BE2C (cell line): ENCODE measurements around the gene FYTTD1.

Experiments used
- DNase-seq: peaks from one replicate; pipeline ENCODE4 v3.0.0-alpha.2; 2020
- H3K27me3 ChIP-seq: fragments of 250-450 bp; sonication (Bioruptor Pico); 2 replicates; pipeline ENCODE4 v1.5.1; 2020; ENCODE audit warnings: mild to moderate bottlenecking
- H3K36me3 ChIP-seq: fragments of 250-450 bp; sonication (Bioruptor Pico); 2 replicates; pipeline ENCODE4 v1.5.1; 2020; ENCODE audit warnings: mild to moderate bottlenecking
- H3K4me1 ChIP-seq: fragments of 250-450 bp; sonication (Bioruptor Pico); 2 replicates; pipeline ENCODE4 v1.5.1; 2020
- H3K4me3 ChIP-seq: 2 replicates; pipeline ENCODE4 v1.5.1; 2011; ENCODE audit warnings: low read depth, low read length
- H3K9me3 ChIP-seq: fragments of 250-450 bp; sonication (Bioruptor Pico); 2 replicates; pipeline ENCODE4 v1.5.1; 2020
- TF ChIP-seq, protein P1 (sequence below): IDR thresholded peaks from 2 replicates; pipeline ENCODE4 v1.5.1; 2012; ENCODE audit warnings: mild to moderate bottlenecking, low read depth, low read length

FYTTD1 gene

DNA sequence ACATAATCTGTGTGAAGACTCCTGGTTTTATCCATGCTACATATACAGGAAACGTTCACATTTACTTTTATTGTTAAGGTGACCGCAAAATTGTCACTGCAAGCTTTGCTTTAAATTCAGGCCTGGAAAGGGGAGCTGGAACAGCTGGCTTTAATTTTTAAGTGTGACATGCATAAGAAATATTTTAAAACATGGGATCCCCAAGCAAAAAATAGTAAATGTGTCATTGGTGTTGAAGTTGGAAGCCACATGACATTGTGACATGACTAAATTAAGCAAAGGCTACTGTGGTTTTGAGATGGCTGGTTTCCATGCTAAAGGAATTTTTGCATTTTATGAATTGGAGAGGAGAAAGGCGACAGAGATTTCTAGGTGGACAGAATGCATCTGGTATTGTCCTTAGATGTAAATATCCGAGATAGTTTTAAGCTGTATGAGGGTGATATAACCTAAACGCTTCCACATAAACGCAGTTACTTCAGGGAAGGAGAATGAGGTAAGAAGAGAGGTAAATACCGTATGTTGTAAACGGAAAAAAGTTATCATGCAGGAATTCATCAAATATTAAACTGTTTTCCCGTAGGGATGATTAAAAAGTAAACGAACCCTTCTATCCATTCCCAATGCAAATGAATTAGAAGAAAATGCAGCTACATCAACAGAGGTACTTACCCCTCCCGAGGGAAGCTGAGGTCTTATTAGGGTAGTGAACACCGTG, 927 bp upstream of the FYTTD1 start:
- DNase-seq: no peak
- H3K36me3 ChIP-seq: peaks cover 3% of the 10 kb centered on the region; the same call in 1 of the 2 replicates
- H3K9me3 ChIP-seq: no peaks in the 10 kb centered on the region
- H3K4me3 ChIP-seq: peak overlapping the region; percentile 97
- no peaks in the 10 kb centered on the region for H3K27me3 ChIP-seq
- no peaks in the 10 kb centered on the region for H3K4me1 ChIP-seq
- TF ChIP-seq, protein P1, sequence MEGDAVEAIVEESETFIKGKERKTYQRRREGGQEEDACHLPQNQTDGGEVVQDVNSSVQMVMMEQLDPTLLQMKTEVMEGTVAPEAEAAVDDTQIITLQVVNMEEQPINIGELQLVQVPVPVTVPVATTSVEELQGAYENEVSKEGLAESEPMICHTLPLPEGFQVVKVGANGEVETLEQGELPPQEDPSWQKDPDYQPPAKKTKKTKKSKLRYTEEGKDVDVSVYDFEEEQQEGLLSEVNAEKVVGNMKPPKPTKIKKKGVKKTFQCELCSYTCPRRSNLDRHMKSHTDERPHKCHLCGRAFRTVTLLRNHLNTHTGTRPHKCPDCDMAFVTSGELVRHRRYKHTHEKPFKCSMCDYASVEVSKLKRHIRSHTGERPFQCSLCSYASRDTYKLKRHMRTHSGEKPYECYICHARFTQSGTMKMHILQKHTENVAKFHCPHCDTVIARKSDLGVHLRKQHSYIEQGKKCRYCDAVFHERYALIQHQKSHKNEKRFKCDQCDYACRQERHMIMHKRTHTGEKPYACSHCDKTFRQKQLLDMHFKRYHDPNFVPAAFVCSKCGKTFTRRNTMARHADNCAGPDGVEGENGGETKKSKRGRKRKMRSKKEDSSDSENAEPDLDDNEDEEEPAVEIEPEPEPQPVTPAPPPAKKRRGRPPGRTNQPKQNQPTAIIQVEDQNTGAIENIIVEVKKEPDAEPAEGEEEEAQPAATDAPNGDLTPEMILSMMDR: no peak

DNA sequence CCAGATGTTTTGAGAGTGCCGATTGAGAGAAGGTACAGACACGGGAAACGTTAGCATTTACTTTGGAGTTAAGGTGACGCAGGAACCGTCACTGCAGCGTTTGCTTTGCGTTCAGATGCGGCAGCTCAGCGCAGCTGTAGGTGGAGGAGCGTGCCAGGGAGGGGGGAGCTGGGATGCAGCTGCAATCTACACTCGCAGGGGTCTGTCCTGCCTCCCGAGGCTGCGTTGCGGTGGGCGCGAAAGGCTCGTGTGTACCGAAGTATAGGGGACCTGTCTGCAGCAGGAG, 425 bp upstream of the FYTTD1 start:
- H3K27me3 ChIP-seq: no peaks in the 10 kb centered on the region
- no peaks in the 10 kb centered on the region for H3K9me3 ChIP-seq
- peak overlapping the region; percentile 97 for H3K4me3 ChIP-seq

DNA sequence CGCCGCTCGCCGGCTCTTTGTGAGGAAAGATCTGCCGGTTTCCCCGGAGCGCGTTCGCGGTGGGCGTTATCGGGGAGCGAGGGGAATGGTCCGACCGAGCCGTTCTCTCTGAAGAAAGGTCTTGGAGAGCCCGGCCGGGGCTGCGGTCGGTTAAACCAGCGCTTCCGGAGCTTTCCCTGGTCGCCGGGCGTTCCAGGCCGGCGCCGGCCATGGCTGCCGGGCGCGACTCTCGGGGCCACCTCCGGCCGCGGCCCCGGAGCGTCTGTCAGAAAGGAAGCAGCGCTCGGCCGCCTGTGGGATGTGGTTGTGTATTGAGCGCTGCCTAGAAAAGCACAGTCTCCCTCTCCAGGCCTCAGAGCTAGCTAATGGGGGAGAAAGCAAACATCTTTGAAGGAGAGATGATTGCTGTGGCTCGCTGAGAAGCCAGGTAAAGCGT, 731 bp downstream of the FYTTD1 start:
- Histone ChIP-seq H3K4me3 (peak overlapping the region; percentile 97), H3K9me3 (no peaks in the 10 kb centered on the region), H3K27me3 (no peaks in the 10 kb centered on the region), H3K4me1 (no peaks in the 10 kb centered on the region), H3K36me3 (peaks cover 5% of the 10 kb centered on the region; the same call in 1 of the 2 replicates)
- TF ChIP-seq, protein P1: no peak
- peak; percentile 76 for DNase-seq

More for the DNA sequence above, 425 bp upstream of the FYTTD1 start:
- TF ChIP-seq, protein P1: no peak
- Histone ChIP-seq H3K36me3 (peaks cover 3% of the 10 kb centered on the region; the same call in 1 of the 2 replicates), H3K4me1 (no peaks in the 10 kb centered on the region)
- peak; percentile 77 for DNase-seq

DNA sequence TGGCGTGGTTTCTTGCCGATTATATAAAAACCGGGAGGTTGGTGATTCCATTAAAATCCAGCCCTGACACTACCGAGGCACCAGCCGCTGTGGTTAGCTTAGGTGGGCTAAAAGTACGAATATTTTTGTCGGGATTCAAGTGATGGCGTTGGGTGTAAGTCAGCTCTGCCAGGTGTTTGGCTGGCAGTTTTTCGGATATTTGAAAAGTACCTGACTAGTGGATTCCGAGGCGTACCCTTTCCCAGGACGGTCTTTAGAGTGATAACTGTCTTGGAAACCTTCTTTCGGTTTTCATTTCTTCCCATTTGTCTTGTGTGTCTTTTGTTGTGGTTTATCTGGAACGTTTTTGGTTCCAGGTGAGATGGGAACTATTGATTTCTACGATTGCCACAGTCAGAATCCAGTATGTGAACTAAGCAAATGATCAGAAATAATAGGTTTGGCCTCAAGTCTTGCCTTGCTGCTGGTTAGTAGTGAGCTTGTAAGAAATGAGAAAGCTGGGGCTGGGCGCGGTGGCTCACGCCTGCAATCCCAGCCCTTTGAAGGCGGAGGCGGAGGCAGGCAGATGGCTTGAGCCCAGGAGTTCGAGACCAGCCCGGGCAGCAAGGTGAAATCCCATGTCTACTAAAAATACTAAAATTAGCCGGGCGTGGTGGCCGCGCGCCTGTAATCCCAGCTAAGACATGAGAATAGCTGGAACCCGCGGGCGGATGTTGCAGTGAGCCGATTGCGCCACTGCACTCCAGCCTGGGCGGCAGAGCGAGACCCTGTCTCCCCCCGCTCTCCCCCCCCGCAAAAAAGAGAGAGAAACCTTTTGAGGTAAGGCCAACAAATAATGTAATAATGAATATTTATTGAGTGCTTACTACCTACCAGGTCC, 1.4 kb downstream of the FYTTD1 start:
- no peaks in the 10 kb centered on the region for H3K4me1 ChIP-seq
- H3K36me3 ChIP-seq: peaks cover 5% of the 10 kb centered on the region; the same call in 1 of the 2 replicates
- peak; percentile 47 for DNase-seq
- H3K9me3 ChIP-seq: no peaks in the 10 kb centered on the region
- TF ChIP-seq, protein P1: no peak
- peak overlapping the region; percentile 97 for H3K4me3 ChIP-seq
- H3K27me3 ChIP-seq: no peaks in the 10 kb centered on the region

DNA sequence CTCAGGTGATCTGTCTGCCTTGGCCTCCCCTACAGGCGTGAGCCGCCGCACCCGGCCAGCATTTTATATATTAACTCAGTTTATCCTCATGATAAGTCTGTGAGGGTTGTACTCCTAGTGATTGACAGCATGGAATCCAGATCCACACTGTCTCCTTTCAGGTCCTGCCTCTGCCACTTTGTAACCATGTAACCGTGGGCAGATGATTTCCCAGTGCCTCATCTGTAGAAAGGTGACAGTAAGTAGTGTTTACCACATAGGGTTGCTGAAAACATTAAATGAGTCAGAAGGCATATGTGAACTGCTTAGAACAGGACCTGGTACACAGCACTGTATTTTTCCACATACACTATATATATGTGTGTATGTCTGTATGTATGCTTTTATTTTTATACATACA, 2.4 kb downstream of the FYTTD1 start:
- TF ChIP-seq, protein P1: no peak
- no peaks in the 10 kb centered on the region for H3K27me3 ChIP-seq

DNA sequence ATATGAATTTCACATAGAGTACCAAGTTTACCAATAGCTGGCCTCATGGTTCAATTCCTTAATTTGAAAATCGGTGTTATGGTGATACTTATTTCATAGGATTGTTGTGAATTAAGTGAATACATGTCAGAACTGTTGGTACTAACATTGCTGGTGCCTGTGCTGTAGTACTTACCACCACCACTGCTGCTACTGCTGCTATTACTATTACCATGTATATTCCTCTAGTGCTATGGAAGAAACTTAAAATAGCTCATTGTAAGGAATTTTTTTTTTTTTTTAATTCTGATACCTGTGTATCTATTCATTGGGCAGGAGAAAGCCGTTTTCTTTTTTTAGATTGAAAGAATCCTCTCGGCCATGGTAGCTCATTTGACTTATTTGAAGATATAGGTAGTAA, 3.6 kb downstream of the FYTTD1 start:
- DNase-seq: no peak
- Histone ChIP-seq H3K27me3 (no peaks in the 10 kb centered on the region), H3K9me3 (no peaks in the 10 kb centered on the region), H3K36me3 (peaks cover 20% of the 10 kb centered on the region), H3K4me3 (no peak overlapping the region), H3K4me1 (no peaks in the 10 kb centered on the region)
- TF ChIP-seq, protein P1: no peak

More for the DNA sequence above, 2.4 kb downstream of the FYTTD1 start:
- no peak for DNase-seq
- Histone ChIP-seq H3K9me3 (no peaks in the 10 kb centered on the region), H3K4me1 (no peaks in the 10 kb centered on the region), H3K4me3 (peak overlapping the region; percentile 97), H3K36me3 (peaks cover 10% of the 10 kb centered on the region; the same call in 1 of the 2 replicates)
